Measurements from ENCODE around the gene LIPC. TPM values are rescaled to one million over a fixed set of nuclear protein-coding genes. Genes with fewer than 3 reads are reported as not detected.
A peak's percentile ranks its signal among the peaks of the same experiment; 100 is the strongest.

LIPC gene
- polyA plus RNA-seq, 2 donors: 0.04 to 0.05 TPM

DNA sequence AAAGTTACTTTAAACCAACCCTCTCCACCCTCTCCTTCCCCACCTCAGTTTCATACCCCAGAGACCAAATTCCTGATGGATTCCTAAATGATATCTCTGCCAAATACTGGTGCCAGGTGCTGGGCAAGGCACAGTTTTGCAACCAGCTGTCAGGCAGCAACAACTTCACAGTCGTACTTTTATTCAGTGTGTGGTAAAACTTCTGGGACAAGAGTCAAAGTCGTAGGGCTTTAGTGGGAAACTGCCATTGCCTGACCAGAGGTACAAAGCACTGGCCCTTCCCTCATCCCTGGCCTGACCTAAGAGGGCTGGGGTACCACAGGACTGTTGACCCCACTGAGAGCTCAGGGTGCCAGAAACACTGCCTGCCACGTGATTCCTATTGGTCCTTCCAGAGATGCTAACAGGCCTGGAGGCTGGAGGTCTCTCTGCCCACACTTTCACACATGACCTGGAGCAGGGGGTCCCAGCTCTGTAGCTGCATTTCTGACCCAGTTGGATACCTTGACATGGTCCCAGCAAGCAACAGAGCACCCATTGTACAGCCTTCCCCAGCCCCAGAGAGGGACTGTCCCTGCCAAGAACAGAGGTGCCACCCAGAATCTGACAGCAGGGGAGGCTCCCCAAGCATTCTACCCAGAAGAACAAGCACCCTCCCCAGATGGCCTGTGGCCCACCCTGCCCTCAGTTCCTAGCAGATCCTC, 59.9 kb downstream of the LIPC start:
- Histone ChIP-seq H3K4me3 (ENCODE audit: low read depth in 1 of 2, low read length in 2 of 2) (no peak overlapping the region), H3K4me1 (ENCODE audit: control insufficient read depth in 2 of 2, insufficient read depth in 2 of 2, low read length in 1 of 2) (peaks cover 4 to 13% of the 10 kb centered on the region in 2 donors), H3K27ac (ENCODE audit: low read depth in 2 of 2, low read length in 1 of 2) (peak overlapping the region in 1 of 2 donors; percentile 38), H3K36me3 (ENCODE audit: control insufficient read depth in 2 of 2, insufficient read depth in 2 of 2, low read length in 1 of 2) (no peaks in the 10 kb centered on the region), H3K9me3 (ENCODE audit: control insufficient read depth in 2 of 2, insufficient read depth in 1 of 2, low read depth in 1 of 2, low read length in 1 of 2) (no peaks in the 10 kb centered on the region), H3K27me3 (ENCODE audit: control insufficient read depth in 1 of 2, insufficient read depth in 2 of 2, low read length in 2 of 2) (no peaks in the 10 kb centered on the region)
- 61 to 74% methylated on average over 3 of the region's 3 CpGs for WGBS, 2 donors

DNA sequence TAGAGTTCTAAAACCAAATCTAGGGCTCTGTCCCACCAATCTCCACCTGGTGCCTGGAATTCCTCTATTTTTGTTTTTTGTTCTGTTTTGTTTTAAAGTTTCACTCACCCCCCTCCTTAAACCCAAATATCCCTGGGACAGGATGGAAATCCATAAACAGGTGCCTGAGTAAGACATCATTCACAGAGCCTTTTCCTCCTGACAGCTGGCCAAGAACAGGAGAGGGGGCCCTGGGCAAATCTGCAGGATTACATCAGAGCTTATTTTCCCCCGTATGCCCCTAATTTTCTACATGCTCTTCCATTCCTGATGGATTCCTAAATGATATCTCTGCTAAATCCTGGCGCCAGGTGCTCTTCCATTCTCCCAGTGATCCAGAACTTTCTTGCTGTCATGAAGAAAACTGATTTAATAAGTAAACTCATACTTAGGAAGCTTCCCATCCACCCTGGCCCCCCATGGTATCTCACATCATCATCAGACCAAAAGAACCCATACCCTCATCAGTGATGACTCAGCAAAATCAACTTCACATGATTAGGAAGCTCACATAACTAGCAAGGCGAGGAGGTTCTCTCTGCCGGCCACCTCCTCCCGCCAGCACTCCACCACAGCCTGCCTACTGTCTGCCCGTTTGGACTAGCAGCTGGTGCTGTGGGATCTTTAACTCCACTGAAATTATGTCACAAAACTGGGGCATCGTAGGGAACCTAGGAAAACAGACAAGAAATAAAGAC, 61.0 kb downstream of the LIPC start:
- 79 to 81% methylated on average over 7 of the region's 7 CpGs for WGBS, 2 donors
- H3K4me3 ChIP-seq (ENCODE audit: low read depth in 1 of 2, low read length in 2 of 2): no peak overlapping the region
- no peaks in the 10 kb centered on the region for H3K9me3 ChIP-seq (ENCODE audit: control insufficient read depth in 2 of 2, insufficient read depth in 1 of 2, low read depth in 1 of 2, low read length in 1 of 2)
- peaks cover 4 to 10% of the 10 kb centered on the region in 2 donors for H3K4me1 ChIP-seq (ENCODE audit: control insufficient read depth in 2 of 2, insufficient read depth in 2 of 2, low read length in 1 of 2)
- no peaks in the 10 kb centered on the region for H3K36me3 ChIP-seq (ENCODE audit: control insufficient read depth in 2 of 2, insufficient read depth in 2 of 2, low read length in 1 of 2)
- H3K27me3 ChIP-seq (ENCODE audit: control insufficient read depth in 1 of 2, insufficient read depth in 2 of 2, low read length in 2 of 2): no peaks in the 10 kb centered on the region
- no peak overlapping the region for H3K27ac ChIP-seq (ENCODE audit: low read depth in 2 of 2, low read length in 1 of 2)

GRCh38 chr15:58494567-58494966, 62.8 kb downstream of the LIPC start:
- H3K4me3 ChIP-seq (ENCODE audit: low read depth in 1 of 2, low read length in 2 of 2): no peak overlapping the region
- H3K9me3 ChIP-seq (ENCODE audit: control insufficient read depth in 2 of 2, insufficient read depth in 1 of 2, low read depth in 1 of 2, low read length in 1 of 2): no peaks in the 10 kb centered on the region
- WGBS, 2 donors: 43 to 61% methylated on average over 1 of the region's 1 CpG
- H3K4me1 ChIP-seq (ENCODE audit: control insufficient read depth in 2 of 2, insufficient read depth in 2 of 2, low read length in 1 of 2): peaks cover 4 to 9% of the 10 kb centered on the region in 2 donors
- no peak overlapping the region for H3K27ac ChIP-seq (ENCODE audit: low read depth in 2 of 2, low read length in 1 of 2)
- no peaks in the 10 kb centered on the region for H3K27me3 ChIP-seq (ENCODE audit: control insufficient read depth in 1 of 2, insufficient read depth in 2 of 2, low read length in 2 of 2)
- no peaks in the 10 kb centered on the region for H3K36me3 ChIP-seq (ENCODE audit: control insufficient read depth in 2 of 2, insufficient read depth in 2 of 2, low read length in 1 of 2)

- Histone ChIP-seq H3K27ac (ENCODE audit: low read depth in 2 of 2, low read length in 1 of 2) (no peak overlapping the region), H3K4me1 (ENCODE audit: control insufficient read depth in 2 of 2, insufficient read depth in 2 of 2, low read length in 1 of 2) (peaks cover 4 to 9% of the 10 kb centered on the region in 2 donors), H3K9me3 (ENCODE audit: control insufficient read depth in 2 of 2, insufficient read depth in 1 of 2, low read depth in 1 of 2, low read length in 1 of 2) (no peaks in the 10 kb centered on the region), H3K36me3 (ENCODE audit: control insufficient read depth in 2 of 2, insufficient read depth in 2 of 2, low read length in 1 of 2) (no peaks in the 10 kb centered on the region), H3K27me3 (ENCODE audit: control insufficient read depth in 1 of 2, insufficient read depth in 2 of 2, low read length in 2 of 2) (no peaks in the 10 kb centered on the region), H3K4me3 (ENCODE audit: low read depth in 1 of 2, low read length in 2 of 2) (no peak overlapping the region)
- WGBS, 2 donors: 82 to 95% methylated on average over 3 of the region's 3 CpGs
Measured at GRCh38 chr15:58495891-58496408, 64.2 kb downstream of the LIPC start.

DNA sequence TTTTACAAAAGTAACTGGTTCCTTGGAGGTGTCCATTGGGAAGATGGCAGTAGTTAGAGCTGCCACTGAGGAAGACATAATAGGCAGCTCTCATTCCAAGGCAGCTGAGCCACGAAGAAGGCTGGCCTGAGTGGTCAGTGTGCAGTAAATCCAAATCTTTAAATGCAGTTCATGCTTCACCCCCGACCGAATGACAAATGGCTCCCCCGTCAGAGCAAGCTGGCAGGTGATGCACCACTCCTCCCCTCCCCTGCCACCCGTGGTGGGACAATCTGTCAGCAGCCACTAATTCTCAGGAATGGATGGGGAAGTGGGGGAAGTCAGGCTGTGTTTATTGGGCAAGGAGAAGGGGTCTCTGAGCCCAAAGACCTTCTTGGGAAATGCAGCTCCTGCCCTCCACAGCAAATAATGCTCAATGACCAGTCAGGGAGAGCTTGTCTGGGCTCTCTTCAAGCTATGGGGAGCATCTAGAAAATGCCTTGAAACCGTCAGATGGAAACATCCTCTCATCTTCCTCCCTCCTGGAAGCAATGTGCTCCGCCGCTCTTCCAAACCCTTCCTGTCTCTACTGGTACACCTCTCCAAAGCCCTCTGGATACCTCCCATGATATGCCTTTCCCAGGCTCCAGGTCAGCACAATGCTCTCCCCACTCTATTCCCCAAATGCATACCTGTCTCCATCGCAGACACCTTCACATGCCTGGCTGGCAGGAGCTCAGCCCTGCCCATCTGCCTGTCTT, 65.4 kb downstream of the LIPC start:
- no peaks in the 10 kb centered on the region for H3K9me3 ChIP-seq (ENCODE audit: control insufficient read depth in 2 of 2, insufficient read depth in 1 of 2, low read depth in 1 of 2, low read length in 1 of 2)
- 88 to 91% methylated on average over 9 of the region's 9 CpGs for WGBS, 2 donors
- no peaks in the 10 kb centered on the region for H3K36me3 ChIP-seq (ENCODE audit: control insufficient read depth in 2 of 2, insufficient read depth in 2 of 2, low read length in 1 of 2)
- no peak overlapping the region for H3K4me3 ChIP-seq (ENCODE audit: low read depth in 1 of 2, low read length in 2 of 2)
- peaks cover 0 to 4% of the 10 kb centered on the region in 2 donors for H3K4me1 ChIP-seq (ENCODE audit: control insufficient read depth in 2 of 2, insufficient read depth in 2 of 2, low read length in 1 of 2)
- no peak overlapping the region for H3K27ac ChIP-seq (ENCODE audit: low read depth in 2 of 2, low read length in 1 of 2)
- no peaks in the 10 kb centered on the region for H3K27me3 ChIP-seq (ENCODE audit: control insufficient read depth in 1 of 2, insufficient read depth in 2 of 2, low read length in 2 of 2)

GRCh38 chr15:58498821-58499580, 67.2 kb downstream of the LIPC start:
- 46 to 51% methylated on average over 8 of the region's 8 CpGs for WGBS, 2 donors
- H3K9me3 ChIP-seq (ENCODE audit: control insufficient read depth in 2 of 2, insufficient read depth in 1 of 2, low read depth in 1 of 2, low read length in 1 of 2): no peaks in the 10 kb centered on the region
- H3K4me3 ChIP-seq (ENCODE audit: low read depth in 1 of 2, low read length in 2 of 2): no peak overlapping the region
- H3K4me1 ChIP-seq (ENCODE audit: control insufficient read depth in 2 of 2, insufficient read depth in 2 of 2, low read length in 1 of 2): peaks cover 0 to 7% of the 10 kb centered on the region in 2 donors
- no peaks in the 10 kb centered on the region for H3K36me3 ChIP-seq (ENCODE audit: control insufficient read depth in 2 of 2, insufficient read depth in 2 of 2, low read length in 1 of 2)
- H3K27me3 ChIP-seq (ENCODE audit: control insufficient read depth in 1 of 2, insufficient read depth in 2 of 2, low read length in 2 of 2): no peaks in the 10 kb centered on the region
- H3K27ac ChIP-seq (ENCODE audit: low read depth in 2 of 2, low read length in 1 of 2): peak overlapping the region in 1 of 2 donors; percentile 46

- Histone ChIP-seq H3K27ac (ENCODE audit: low read depth in 2 of 2, low read length in 1 of 2) (no peak overlapping the region), H3K4me3 (ENCODE audit: low read depth in 1 of 2, low read length in 2 of 2) (no peak overlapping the region), H3K9me3 (ENCODE audit: control insufficient read depth in 2 of 2, insufficient read depth in 1 of 2, low read depth in 1 of 2, low read length in 1 of 2) (no peaks in the 10 kb centered on the region), H3K27me3 (ENCODE audit: control insufficient read depth in 1 of 2, insufficient read depth in 2 of 2, low read length in 2 of 2) (no peaks in the 10 kb centered on the region), H3K36me3 (ENCODE audit: control insufficient read depth in 2 of 2, insufficient read depth in 2 of 2, low read length in 1 of 2) (no peaks in the 10 kb centered on the region), H3K4me1 (ENCODE audit: control insufficient read depth in 2 of 2, insufficient read depth in 2 of 2, low read length in 1 of 2) (peaks cover 0 to 8% of the 10 kb centered on the region in 2 donors)
- WGBS, 2 donors: 86 to 91% methylated on average over 4 of the region's 4 CpGs
Measured at GRCh38 chr15:58501006-58501405, 69.2 kb downstream of the LIPC start.

DNA sequence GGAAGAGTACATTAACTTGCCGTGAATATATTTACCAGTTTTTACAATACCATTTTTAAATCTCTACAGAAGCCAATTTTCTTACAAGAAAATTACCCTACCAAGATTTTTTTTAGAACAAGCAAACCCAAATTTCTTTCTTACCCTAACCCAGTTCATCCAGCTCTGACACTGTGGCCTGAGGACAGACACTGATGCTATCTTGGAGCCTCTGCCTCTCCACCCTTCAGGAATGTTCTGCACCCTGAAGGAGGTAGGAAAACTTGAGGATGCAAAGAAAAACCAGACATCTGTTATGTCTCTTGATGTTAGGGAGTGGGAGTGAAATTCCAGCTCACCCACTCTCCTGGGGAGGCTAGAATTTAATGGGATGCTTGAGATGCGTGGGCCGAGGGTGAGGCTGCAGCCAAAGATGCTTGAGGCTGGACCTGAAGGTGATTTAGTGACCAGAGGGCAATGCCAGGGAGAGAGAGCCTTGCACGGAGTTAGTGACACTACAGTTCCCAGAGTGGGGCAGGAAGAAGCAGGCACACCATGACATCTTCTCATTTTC, 69.9 kb downstream of the LIPC start:
- peaks cover 0 to 11% of the 10 kb centered on the region in 2 donors for H3K4me1 ChIP-seq (ENCODE audit: control insufficient read depth in 2 of 2, insufficient read depth in 2 of 2, low read length in 1 of 2)
- no peak overlapping the region for H3K4me3 ChIP-seq (ENCODE audit: low read depth in 1 of 2, low read length in 2 of 2)
- H3K9me3 ChIP-seq (ENCODE audit: control insufficient read depth in 2 of 2, insufficient read depth in 1 of 2, low read depth in 1 of 2, low read length in 1 of 2): no peaks in the 10 kb centered on the region
- no peak overlapping the region for H3K27ac ChIP-seq (ENCODE audit: low read depth in 2 of 2, low read length in 1 of 2)
- no peaks in the 10 kb centered on the region for H3K36me3 ChIP-seq (ENCODE audit: control insufficient read depth in 2 of 2, insufficient read depth in 2 of 2, low read length in 1 of 2)
- 90 to 96% methylated on average over 4 of the region's 4 CpGs for WGBS, 2 donors
- H3K27me3 ChIP-seq (ENCODE audit: control insufficient read depth in 1 of 2, insufficient read depth in 2 of 2, low read length in 2 of 2): no peaks in the 10 kb centered on the region
